GF-D8 (cell line): ENCODE results near the gene HAL.

ENCODE experiments used
- DNase-seq: peaks from one replicate; lab custom pipeline; 2025; lab: John Stamatoyannopoulos, UW

The HAL gene

GRCh38 chr12:96014943-96015599, 18.9 kb upstream of the HAL start:
- no peak for DNase-seq

GRCh38 chr12:96007729-96008128, 11.6 kb upstream of the HAL start:
- no peak for DNase-seq

GRCh38 chr12:96006727-96007126, 10.6 kb upstream of the HAL start:
- DNase-seq, result no peak

- no peak for DNase-seq
These were observed 4.7 kb upstream of the HAL start for GRCh38 chr12:96000858-96001257.

GRCh38 chr12:95999484-95999883, 3.3 kb upstream of the HAL start:
- no peak for DNase-seq

GRCh38 chr12:95998611-95999286, 2.6 kb upstream of the HAL start:
- peak; percentile 48 for DNase-seq

GRCh38 chr12:95997911-95998510, 1.9 kb upstream of the HAL start:
- DNase-seq, result no peak

GRCh38 chr12:95997276-95997675, 1.1 kb upstream of the HAL start:
- no peak for DNase-seq

- no peak for DNase-seq
These were observed 709 bp downstream of the HAL start for GRCh38 chr12:95995238-95996031.

- no peak for DNase-seq
These were observed 1.7 kb downstream of the HAL start for GRCh38 chr12:95994476-95994875.

- no peak for DNase-seq
These were observed 2.2 kb downstream of the HAL start for GRCh38 chr12:95993907-95994306.

GRCh38 chr12:95990136-95990535, 6.0 kb downstream of the HAL start:
- DNase-seq, result no peak

GRCh38 chr12:95989504-95990123, 6.5 kb downstream of the HAL start:
- DNase-seq, result no peak

GRCh38 chr12:95988506-95989275, 7.5 kb downstream of the HAL start:
- DNase-seq, result no peak

- DNase-seq, result no peak
These were observed 9.2 kb downstream of the HAL start for GRCh38 chr12:95986635-95987570.

GRCh38 chr12:95984682-95985081, 11.5 kb downstream of the HAL start:
- no peak for DNase-seq

- no peak for DNase-seq
These were observed 13.5 kb downstream of the HAL start for GRCh38 chr12:95982602-95983001.

- DNase-seq, result no peak
These were observed 15.7 kb downstream of the HAL start for GRCh38 chr12:95980437-95980836.

GRCh38 chr12:95978774-95979173, 17.4 kb downstream of the HAL start:
- DNase-seq, result no peak

- no peak for DNase-seq
These were observed 17.8 kb downstream of the HAL start for GRCh38 chr12:95978351-95978750.
